ENCODE results near the gene KSR1.
A peak's percentile ranks its signal among the peaks of the same experiment; 100 is the strongest.

Gene KSR1

GRCh38 chr17:27596096-27596495 lies 139.8 kb downstream of the KSR1 start:
- no peaks in the 10 kb centered on the region for H3K9me3 ChIP-seq (ENCODE audit: low read depth, low read length)
- H3K36me3 ChIP-seq (ENCODE audit: insufficient read depth, low read length): peaks cover 26% of the 10 kb centered on the region
- no peak overlapping the region for H3K9ac ChIP-seq (ENCODE audit: insufficient read length)
- peak overlapping the region; percentile 74; the same call in 1 of the 2 replicates for H3K27ac ChIP-seq
- TF ChIP-seq EZH2 (IDR thresholded peaks at IDR 0.05) (no peak), FOXP2 (optimal IDR thresholded peaks at IDR 0.05; ENCODE audit: control extremely low read depth, extremely low read length, insufficient read depth) (no peak), POLR2AphosphoS5 (IDR thresholded peaks at IDR 0.05; ENCODE audit: borderline replicate concordance, low read depth, low read length) (no peak)
- no peak for DNase-seq (ENCODE audit: low read depth, low spot score)
- H3K4me3 ChIP-seq: no peak overlapping the region

- Histone ChIP-seq H3K4me3 (no peak overlapping the region), H3K9ac (ENCODE audit: insufficient read length) (no peak overlapping the region), H3K9me3 (ENCODE audit: low read depth, low read length) (no peaks in the 10 kb centered on the region), H3K36me3 (ENCODE audit: insufficient read depth, low read length) (peaks cover 32% of the 10 kb centered on the region), H3K27ac (peak overlapping the region; percentile 74)
- no peak for DNase-seq (ENCODE audit: low read depth, low spot score)
- no peak for TF ChIP-seq EZH2 (IDR thresholded peaks at IDR 0.05)
- no peak for TF ChIP-seq FOXP2 (optimal IDR thresholded peaks at IDR 0.05; ENCODE audit: control extremely low read depth, extremely low read length, insufficient read depth)
Measured at GRCh38 chr17:27596566-27597187, 140.4 kb downstream of the KSR1 start.

GRCh38 chr17:27597188-27597580 lies 140.9 kb downstream of the KSR1 start:
- Histone ChIP-seq H3K9ac (ENCODE audit: insufficient read length) (no peak overlapping the region), H3K9me3 (ENCODE audit: low read depth, low read length) (no peaks in the 10 kb centered on the region), H3K27ac (no peak overlapping the region), H3K4me3 (no peak overlapping the region), H3K36me3 (ENCODE audit: insufficient read depth, low read length) (peaks cover 35% of the 10 kb centered on the region)
- TF ChIP-seq FOXP2 (optimal IDR thresholded peaks at IDR 0.05; ENCODE audit: control extremely low read depth, extremely low read length, insufficient read depth) (no peak), EZH2 (IDR thresholded peaks at IDR 0.05) (no peak), POLR2AphosphoS5 (IDR thresholded peaks at IDR 0.05; ENCODE audit: borderline replicate concordance, low read depth, low read length) (no peak)
- no peak for DNase-seq (ENCODE audit: low read depth, low spot score)

GRCh38 chr17:27597783-27598320 lies 141.6 kb downstream of the KSR1 start:
- Histone ChIP-seq H3K4me3 (no peak overlapping the region), H3K36me3 (ENCODE audit: insufficient read depth, low read length) (peaks cover 30% of the 10 kb centered on the region), H3K9me3 (ENCODE audit: low read depth, low read length) (no peaks in the 10 kb centered on the region), H3K27ac (peak overlapping the region; percentile 21), H3K9ac (ENCODE audit: insufficient read length) (no peak overlapping the region)
- TF ChIP-seq FOXP2 (optimal IDR thresholded peaks at IDR 0.05; ENCODE audit: control extremely low read depth, extremely low read length, insufficient read depth) (no peak), POLR2AphosphoS5 (IDR thresholded peaks at IDR 0.05; ENCODE audit: borderline replicate concordance, low read depth, low read length) (no peak), EZH2 (IDR thresholded peaks at IDR 0.05) (no peak)
- no peak for DNase-seq (ENCODE audit: low read depth, low spot score)

GRCh38 chr17:27598337-27599050 lies 142.2 kb downstream of the KSR1 start:
- TF ChIP-seq FOXP2 (optimal IDR thresholded peaks at IDR 0.05; ENCODE audit: control extremely low read depth, extremely low read length, insufficient read depth): no peak
- no peak for TF ChIP-seq POLR2AphosphoS5 (IDR thresholded peaks at IDR 0.05; ENCODE audit: borderline replicate concordance, low read depth, low read length)
- no peak for TF ChIP-seq EZH2 (IDR thresholded peaks at IDR 0.05)
- Histone ChIP-seq H3K9ac (ENCODE audit: insufficient read length) (no peak overlapping the region), H3K4me3 (no peak overlapping the region), H3K9me3 (ENCODE audit: low read depth, low read length) (no peaks in the 10 kb centered on the region), H3K27ac (peak overlapping the region; percentile 21), H3K36me3 (ENCODE audit: insufficient read depth, low read length) (peaks cover 25% of the 10 kb centered on the region)
- DNase-seq (ENCODE audit: low read depth, low spot score): no peak

GRCh38 chr17:27600471-27600870 lies 144.2 kb downstream of the KSR1 start:
- no peak for TF ChIP-seq FOXP2 (optimal IDR thresholded peaks at IDR 0.05; ENCODE audit: control extremely low read depth, extremely low read length, insufficient read depth)
- TF ChIP-seq POLR2AphosphoS5 (IDR thresholded peaks at IDR 0.05; ENCODE audit: borderline replicate concordance, low read depth, low read length): no peak
- no peak for TF ChIP-seq EZH2 (IDR thresholded peaks at IDR 0.05)
- H3K27ac ChIP-seq: no peak overlapping the region

GRCh38 chr17:27601069-27601974 lies 145.1 kb downstream of the KSR1 start:
- Histone ChIP-seq H3K27ac (no peak overlapping the region), H3K9me3 (ENCODE audit: low read depth, low read length) (no peaks in the 10 kb centered on the region), H3K36me3 (ENCODE audit: insufficient read depth, low read length) (peaks cover 52% of the 10 kb centered on the region), H3K9ac (ENCODE audit: insufficient read length) (no peak overlapping the region), H3K4me3 (no peak overlapping the region)
- DNase-seq (ENCODE audit: low read depth, low spot score): peak; percentile 68
- no peak for TF ChIP-seq FOXP2 (optimal IDR thresholded peaks at IDR 0.05; ENCODE audit: control extremely low read depth, extremely low read length, insufficient read depth)
- TF ChIP-seq POLR2AphosphoS5 (IDR thresholded peaks at IDR 0.05; ENCODE audit: borderline replicate concordance, low read depth, low read length): no peak

More at GRCh38 chr17:27600471-27600870, 144.2 kb downstream of the KSR1 start:
- Histone ChIP-seq H3K9ac (ENCODE audit: insufficient read length) (no peak overlapping the region), H3K4me3 (no peak overlapping the region), H3K36me3 (ENCODE audit: insufficient read depth, low read length) (peaks cover 45% of the 10 kb centered on the region), H3K9me3 (ENCODE audit: low read depth, low read length) (no peaks in the 10 kb centered on the region)
- no peak for DNase-seq (ENCODE audit: low read depth, low spot score)

- DNase-seq (ENCODE audit: low read depth, low spot score): no peak
- Histone ChIP-seq H3K4me3 (no peak overlapping the region), H3K9ac (ENCODE audit: insufficient read length) (no peak overlapping the region), H3K27ac (no peak overlapping the region), H3K36me3 (ENCODE audit: insufficient read depth, low read length) (peaks cover 56% of the 10 kb centered on the region), H3K9me3 (ENCODE audit: low read depth, low read length) (no peaks in the 10 kb centered on the region)
- TF ChIP-seq POLR2AphosphoS5 (IDR thresholded peaks at IDR 0.05; ENCODE audit: borderline replicate concordance, low read depth, low read length) (no peak), FOXP2 (optimal IDR thresholded peaks at IDR 0.05; ENCODE audit: control extremely low read depth, extremely low read length, insufficient read depth) (no peak), EZH2 (IDR thresholded peaks at IDR 0.05) (no peak)
Measured at GRCh38 chr17:27601975-27602302, 145.7 kb downstream of the KSR1 start.
